Muscle layer of colon (tissue), 2 donors: ENCODE data around the gene AFTPH.
A peak's percentile ranks its signal among the peaks of the same experiment; 100 is the strongest.

Source experiments
- H3K27ac ChIP-seq: one replicate; pipeline ENCODE4 v1.7.0; 2013; ENCODE audit warnings: low read depth, mild to moderate bottlenecking, low read length, moderate library complexity
- H3K27me3 ChIP-seq, 2 donors: one replicate each; pipeline ENCODE4 v1.7.0; 2013; ENCODE audit warnings: low read length in 2 of 2, mild to moderate bottlenecking in 2 of 2; ENCODE audit not compliant: insufficient read depth in 2 of 2, control insufficient read depth in 1 of 2
- H3K36me3 ChIP-seq: one replicate; pipeline ENCODE4 v1.7.0; 2013; ENCODE audit warnings: mild to moderate bottlenecking, low read length; ENCODE audit not compliant: insufficient read depth
- H3K4me1 ChIP-seq: one replicate; pipeline ENCODE4 v1.7.0; 2013; ENCODE audit warnings: mild to moderate bottlenecking, low read length; ENCODE audit not compliant: insufficient read depth
- H3K4me3 ChIP-seq, 2 donors: one replicate each; pipeline ENCODE4 v1.7.0; 2013; ENCODE audit warnings: low read length in 2 of 2, low read depth in 1 of 2, mild to moderate bottlenecking in 1 of 2, moderate library complexity in 1 of 2
- H3K9ac ChIP-seq: one replicate; pipeline ENCODE4 v1.7.0; 2013; ENCODE audit warnings: low read length
- H3K9me3 ChIP-seq: one replicate; pipeline ENCODE4 v1.7.0; 2013; ENCODE audit warnings: mild to moderate bottlenecking, low read length
- donor health status: abdominal sarcoma.
- donor health status: Adenocarcinoma of cecum.

AFTPH gene

GRCh38 chr2:64523666-64524603 lies at the start of gene AFTPH:
Gene AFTPH, plus strand, starts transcription at chr2:64524328. Its CDS starts 27,147 bp downstream, at chr2:64551475.
- peak within 1 kb of the TSS; percentile 72 for H3K9ac ChIP-seq
- H3K4me1 ChIP-seq = peaks cover 16% of the 10 kb centered on the region
- no peaks in the 10 kb centered on the region for H3K36me3 ChIP-seq
- H3K9me3 ChIP-seq = no peaks in the 10 kb centered on the region
- no peaks in the 10 kb centered on the region for H3K27me3 ChIP-seq
- H3K27ac ChIP-seq = peak within 1 kb of the TSS; percentile 81
- H3K4me3 ChIP-seq = peak within 1 kb of the TSS; percentile 85 to 90

- H3K9ac ChIP-seq = no peak overlapping the region
- H3K9me3 ChIP-seq = no peaks in the 10 kb centered on the region
- H3K36me3 ChIP-seq = no peaks in the 10 kb centered on the region
- no peak overlapping the region for H3K4me3 ChIP-seq
- H3K27me3 ChIP-seq = no peaks in the 10 kb centered on the region
- no peak overlapping the region for H3K27ac ChIP-seq
- H3K4me1 ChIP-seq = no peaks in the 10 kb centered on the region
These were observed 49.5 kb upstream of the AFTPH start for GRCh38 chr2:64474636-64475035.

- H3K27me3 ChIP-seq = no peaks in the 10 kb centered on the region
- H3K9me3 ChIP-seq = no peaks in the 10 kb centered on the region
- H3K4me3 ChIP-seq = no peak overlapping the region
- H3K27ac ChIP-seq = no peak overlapping the region
- no peaks in the 10 kb centered on the region for H3K4me1 ChIP-seq
- H3K36me3 ChIP-seq = no peaks in the 10 kb centered on the region
- no peak overlapping the region for H3K9ac ChIP-seq
These were observed 47.1 kb upstream of the AFTPH start for GRCh38 chr2:64477037-64477436.

- H3K4me1 ChIP-seq = no peaks in the 10 kb centered on the region
- no peak overlapping the region for H3K9ac ChIP-seq
- H3K4me3 ChIP-seq = no peak overlapping the region
- no peak overlapping the region for H3K27ac ChIP-seq
- no peaks in the 10 kb centered on the region for H3K9me3 ChIP-seq
- H3K27me3 ChIP-seq = no peaks in the 10 kb centered on the region
- H3K36me3 ChIP-seq = no peaks in the 10 kb centered on the region
These were observed 46.1 kb upstream of the AFTPH start for GRCh38 chr2:64477979-64478378.

GRCh38 chr2:64478502-64479230 lies 45.5 kb upstream of the AFTPH start:
- Histone ChIP-seq H3K27ac (no peak overlapping the region), H3K4me1 (no peaks in the 10 kb centered on the region), H3K4me3 (no peak overlapping the region), H3K36me3 (no peaks in the 10 kb centered on the region), H3K9me3 (no peaks in the 10 kb centered on the region), H3K27me3 (no peaks in the 10 kb centered on the region), H3K9ac (no peak overlapping the region)

GRCh38 chr2:64479259-64480117 lies 44.6 kb upstream of the AFTPH start:
- Histone ChIP-seq H3K27me3 (no peaks in the 10 kb centered on the region), H3K9me3 (no peaks in the 10 kb centered on the region), H3K4me1 (no peaks in the 10 kb centered on the region), H3K9ac (no peak overlapping the region), H3K27ac (no peak overlapping the region), H3K4me3 (no peak overlapping the region), H3K36me3 (no peaks in the 10 kb centered on the region)

- H3K36me3 ChIP-seq = no peaks in the 10 kb centered on the region
- no peaks in the 10 kb centered on the region for H3K9me3 ChIP-seq
- peaks cover 12% of the 10 kb centered on the region for H3K4me1 ChIP-seq
- H3K9ac ChIP-seq = no peak overlapping the region
- no peak overlapping the region for H3K4me3 ChIP-seq
- no peaks in the 10 kb centered on the region for H3K27me3 ChIP-seq
- H3K27ac ChIP-seq = no peak overlapping the region
These were observed 42.5 kb upstream of the AFTPH start for GRCh38 chr2:64481665-64482064.

- no peaks in the 10 kb centered on the region for H3K36me3 ChIP-seq
- no peaks in the 10 kb centered on the region for H3K27me3 ChIP-seq
- no peak overlapping the region for H3K4me3 ChIP-seq
- H3K4me1 ChIP-seq = peaks cover 12% of the 10 kb centered on the region
- H3K9me3 ChIP-seq = no peaks in the 10 kb centered on the region
- H3K9ac ChIP-seq = no peak overlapping the region
- H3K27ac ChIP-seq = no peak overlapping the region
These were observed 41.9 kb upstream of the AFTPH start for GRCh38 chr2:64482243-64482642.

- H3K27ac ChIP-seq = no peak overlapping the region
- no peaks in the 10 kb centered on the region for H3K9me3 ChIP-seq
- H3K4me3 ChIP-seq = no peak overlapping the region
- no peaks in the 10 kb centered on the region for H3K36me3 ChIP-seq
- no peaks in the 10 kb centered on the region for H3K27me3 ChIP-seq
- H3K9ac ChIP-seq = no peak overlapping the region
- H3K4me1 ChIP-seq = peaks cover 12% of the 10 kb centered on the region
These were observed 41.2 kb upstream of the AFTPH start for GRCh38 chr2:64482765-64483504.

- Histone ChIP-seq H3K9me3 (no peaks in the 10 kb centered on the region), H3K27ac (no peak overlapping the region), H3K36me3 (no peaks in the 10 kb centered on the region), H3K4me1 (peaks cover 12% of the 10 kb centered on the region), H3K9ac (no peak overlapping the region), H3K4me3 (no peak overlapping the region), H3K27me3 (no peaks in the 10 kb centered on the region)
These were observed 38.8 kb upstream of the AFTPH start for GRCh38 chr2:64485331-64485730.
